ENCODE results near the gene ZNF608. TPM values are rescaled to one million over a fixed set of nuclear protein-coding genes. Genes with fewer than 3 reads are reported as not detected.

The ZNF608 gene
- total and polyA plus RNA-seq, 2 experiments from 2014 or later, result 20.5 to 42.4 TPM

DNA sequence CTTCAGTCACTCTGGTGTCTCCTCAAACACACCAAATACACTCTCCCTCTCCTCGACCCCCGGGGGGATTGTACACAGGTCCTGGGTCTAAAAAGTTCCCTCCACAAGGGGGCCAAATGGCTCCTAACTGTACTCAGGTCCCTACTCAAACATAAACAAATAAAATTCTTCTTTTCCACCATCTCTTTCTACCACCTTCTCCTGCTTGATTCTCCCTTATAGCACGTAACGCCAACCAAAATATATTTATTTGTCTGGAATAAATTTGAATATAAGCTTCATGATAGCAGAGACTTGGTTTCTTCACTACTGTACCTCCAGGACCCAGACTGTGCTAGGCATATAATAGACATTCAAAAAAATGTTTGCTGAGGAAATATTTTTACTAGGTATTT, 21.4 kb downstream of the ZNF608 start:
- Histone ChIP-seq H3K27me3 (ENCODE audit: insufficient read depth) (no peaks in the 10 kb centered on the region), H3K9me2 (ENCODE audit: insufficient read depth) (peaks cover 13% of the 10 kb centered on the region), H3K27ac (ENCODE audit: low read depth) (no peak overlapping the region), H2AFZ (no peak overlapping the region), H3K4me2 (no peak overlapping the region), H3F3A (replicated peaks; ENCODE audit: low read depth) (no peaks in the 10 kb centered on the region), H3K36me3 (ENCODE audit: insufficient read depth) (no peaks in the 10 kb centered on the region), H3K79me2 (replicated peaks; ENCODE audit: insufficient read depth) (peaks cover 100% of the 10 kb centered on the region), H3K4me3 (no peak overlapping the region), H3K4me1 (ENCODE audit: insufficient read depth) (peaks cover 39% of the 10 kb centered on the region), H4K20me1 (replicated peaks; ENCODE audit: insufficient read depth) (no peaks in the 10 kb centered on the region; the same call in 1 of the 2 replicates)
- peak; percentile 63 for ATAC-seq
- Mint-ChIP-seq H3K27me3 (ENCODE audit: insufficient read depth, low read depth, poor library complexity) (no peaks in the 10 kb centered on the region), H3K27ac (peak overlapping the region; percentile 29; the same call in 1 of the 2 replicates), H3K9me3 (no peaks in the 10 kb centered on the region; the same call in 2 of the 3 replicates), H3K36me3 (ENCODE audit: low read depth) (peaks cover 11% of the 10 kb centered on the region), H3K4me1 (peaks cover 64% of the 10 kb centered on the region), H3K4me3 (no peak overlapping the region)
- peak; percentile 56 for DNase-seq (ENCODE audit: low spot score)
- TF ChIP-seq, protein P1, sequence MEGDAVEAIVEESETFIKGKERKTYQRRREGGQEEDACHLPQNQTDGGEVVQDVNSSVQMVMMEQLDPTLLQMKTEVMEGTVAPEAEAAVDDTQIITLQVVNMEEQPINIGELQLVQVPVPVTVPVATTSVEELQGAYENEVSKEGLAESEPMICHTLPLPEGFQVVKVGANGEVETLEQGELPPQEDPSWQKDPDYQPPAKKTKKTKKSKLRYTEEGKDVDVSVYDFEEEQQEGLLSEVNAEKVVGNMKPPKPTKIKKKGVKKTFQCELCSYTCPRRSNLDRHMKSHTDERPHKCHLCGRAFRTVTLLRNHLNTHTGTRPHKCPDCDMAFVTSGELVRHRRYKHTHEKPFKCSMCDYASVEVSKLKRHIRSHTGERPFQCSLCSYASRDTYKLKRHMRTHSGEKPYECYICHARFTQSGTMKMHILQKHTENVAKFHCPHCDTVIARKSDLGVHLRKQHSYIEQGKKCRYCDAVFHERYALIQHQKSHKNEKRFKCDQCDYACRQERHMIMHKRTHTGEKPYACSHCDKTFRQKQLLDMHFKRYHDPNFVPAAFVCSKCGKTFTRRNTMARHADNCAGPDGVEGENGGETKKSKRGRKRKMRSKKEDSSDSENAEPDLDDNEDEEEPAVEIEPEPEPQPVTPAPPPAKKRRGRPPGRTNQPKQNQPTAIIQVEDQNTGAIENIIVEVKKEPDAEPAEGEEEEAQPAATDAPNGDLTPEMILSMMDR (conservative IDR thresholded peaks at IDR 0.05; ENCODE audit: low read depth in 2 of 2), result peak; percentile 34 to 54
- TF ChIP-seq EZH2phosphoT487 (IDR thresholded peaks at IDR 0.05; ENCODE audit: unreplicated experiment) (no peak), EZH2 (IDR thresholded peaks at IDR 0.05; ENCODE audit: low read depth, unreplicated experiment) (no peak), JUNB (IDR thresholded peaks at IDR 0.05; ENCODE audit: unreplicated experiment) (no peak), STAT1 (IDR thresholded peaks at IDR 0.05; ENCODE audit: unreplicated experiment) (no peak), ZNF114 (CRISPR knock-in tag; IDR thresholded peaks at IDR 0.05) (no peak)
- TF ChIP-seq, protein P2, sequence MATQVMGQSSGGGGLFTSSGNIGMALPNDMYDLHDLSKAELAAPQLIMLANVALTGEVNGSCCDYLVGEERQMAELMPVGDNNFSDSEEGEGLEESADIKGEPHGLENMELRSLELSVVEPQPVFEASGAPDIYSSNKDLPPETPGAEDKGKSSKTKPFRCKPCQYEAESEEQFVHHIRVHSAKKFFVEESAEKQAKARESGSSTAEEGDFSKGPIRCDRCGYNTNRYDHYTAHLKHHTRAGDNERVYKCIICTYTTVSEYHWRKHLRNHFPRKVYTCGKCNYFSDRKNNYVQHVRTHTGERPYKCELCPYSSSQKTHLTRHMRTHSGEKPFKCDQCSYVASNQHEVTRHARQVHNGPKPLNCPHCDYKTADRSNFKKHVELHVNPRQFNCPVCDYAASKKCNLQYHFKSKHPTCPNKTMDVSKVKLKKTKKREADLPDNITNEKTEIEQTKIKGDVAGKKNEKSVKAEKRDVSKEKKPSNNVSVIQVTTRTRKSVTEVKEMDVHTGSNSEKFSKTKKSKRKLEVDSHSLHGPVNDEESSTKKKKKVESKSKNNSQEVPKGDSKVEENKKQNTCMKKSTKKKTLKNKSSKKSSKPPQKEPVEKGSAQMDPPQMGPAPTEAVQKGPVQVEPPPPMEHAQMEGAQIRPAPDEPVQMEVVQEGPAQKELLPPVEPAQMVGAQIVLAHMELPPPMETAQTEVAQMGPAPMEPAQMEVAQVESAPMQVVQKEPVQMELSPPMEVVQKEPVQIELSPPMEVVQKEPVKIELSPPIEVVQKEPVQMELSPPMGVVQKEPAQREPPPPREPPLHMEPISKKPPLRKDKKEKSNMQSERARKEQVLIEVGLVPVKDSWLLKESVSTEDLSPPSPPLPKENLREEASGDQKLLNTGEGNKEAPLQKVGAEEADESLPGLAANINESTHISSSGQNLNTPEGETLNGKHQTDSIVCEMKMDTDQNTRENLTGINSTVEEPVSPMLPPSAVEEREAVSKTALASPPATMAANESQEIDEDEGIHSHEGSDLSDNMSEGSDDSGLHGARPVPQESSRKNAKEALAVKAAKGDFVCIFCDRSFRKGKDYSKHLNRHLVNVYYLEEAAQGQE (IDR thresholded peaks at IDR 0.05; ENCODE audit: unreplicated experiment), result no peak
- TF ChIP-seq, protein P3, sequence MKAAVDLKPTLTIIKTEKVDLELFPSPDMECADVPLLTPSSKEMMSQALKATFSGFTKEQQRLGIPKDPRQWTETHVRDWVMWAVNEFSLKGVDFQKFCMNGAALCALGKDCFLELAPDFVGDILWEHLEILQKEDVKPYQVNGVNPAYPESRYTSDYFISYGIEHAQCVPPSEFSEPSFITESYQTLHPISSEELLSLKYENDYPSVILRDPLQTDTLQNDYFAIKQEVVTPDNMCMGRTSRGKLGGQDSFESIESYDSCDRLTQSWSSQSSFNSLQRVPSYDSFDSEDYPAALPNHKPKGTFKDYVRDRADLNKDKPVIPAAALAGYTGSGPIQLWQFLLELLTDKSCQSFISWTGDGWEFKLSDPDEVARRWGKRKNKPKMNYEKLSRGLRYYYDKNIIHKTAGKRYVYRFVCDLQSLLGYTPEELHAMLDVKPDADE (IDR thresholded peaks at IDR 0.05), result no peak

All from GM23338 (cell line).